Left renal cortex interstitium (tissue), 4 donors: ENCODE measurements around the gene PCDH9. TPM values are rescaled to one million over a fixed set of nuclear protein-coding genes. Genes with fewer than 3 reads are reported as not detected.

Experiments used
- DNase-seq, 4 donors: peaks; one replicate each; pipeline ENCODE4 v3.0.0-alpha.2; 2013; ENCODE audit warnings: low read depth in 4 of 4, low spot score in 2 of 4, missing footprints in 1 of 4
- polyA plus RNA-seq, 4 donors: library from polyadenylated mRNA; unstranded; fragments of 120-200 nt; gene quantifications; one replicate each; pipeline ENCODE4 v1.2.1, GENCODE V29; 2013; ENCODE audit not compliant: insufficient read length in 4 of 4

PCDH9 gene
- polyA plus RNA-seq, 4 donors, result 12.9 to 16.1 (median 13.7) TPM

DNA sequence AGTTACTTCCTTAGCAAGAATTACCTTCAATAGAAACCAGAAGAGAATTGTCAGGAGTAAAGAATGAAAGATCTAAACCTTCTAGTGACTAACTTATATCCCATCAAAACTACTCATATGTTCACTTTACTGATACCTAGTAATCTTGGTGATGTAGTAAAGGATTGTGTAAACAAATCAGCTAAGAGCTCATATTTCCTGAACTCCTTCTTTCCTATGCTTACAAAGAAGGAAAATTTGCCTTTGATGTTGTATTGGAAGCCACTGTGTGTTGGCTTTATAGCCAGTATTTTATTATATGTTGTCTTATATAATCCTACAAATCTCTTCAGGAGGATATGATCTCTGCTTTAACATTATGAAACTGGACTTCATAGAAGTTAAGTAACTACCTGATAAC lies 671.0 kb downstream of the PCDH9 start:
- no peak for DNase-seq

DNA sequence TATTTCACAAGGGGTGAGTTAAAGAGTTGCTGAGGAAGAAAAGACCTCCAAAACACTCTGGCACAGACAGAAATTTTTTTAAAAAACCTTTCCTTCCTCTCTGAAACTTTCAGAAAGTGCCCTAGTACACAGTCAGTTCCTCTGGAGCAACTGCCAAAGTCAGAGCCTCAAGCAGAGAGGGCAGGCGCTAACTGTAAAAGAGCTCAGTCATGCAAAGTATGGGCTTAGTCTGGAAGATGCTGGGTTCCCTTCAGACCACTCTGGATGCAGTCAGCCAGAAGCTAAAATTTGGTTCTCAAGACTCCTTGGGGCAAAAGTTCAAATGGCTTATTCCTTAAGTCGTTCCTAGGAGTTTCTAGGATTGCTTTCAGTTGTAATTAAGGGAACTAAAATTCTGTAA lies 671.6 kb downstream of the PCDH9 start:
- DNase-seq, result no peak

DNA sequence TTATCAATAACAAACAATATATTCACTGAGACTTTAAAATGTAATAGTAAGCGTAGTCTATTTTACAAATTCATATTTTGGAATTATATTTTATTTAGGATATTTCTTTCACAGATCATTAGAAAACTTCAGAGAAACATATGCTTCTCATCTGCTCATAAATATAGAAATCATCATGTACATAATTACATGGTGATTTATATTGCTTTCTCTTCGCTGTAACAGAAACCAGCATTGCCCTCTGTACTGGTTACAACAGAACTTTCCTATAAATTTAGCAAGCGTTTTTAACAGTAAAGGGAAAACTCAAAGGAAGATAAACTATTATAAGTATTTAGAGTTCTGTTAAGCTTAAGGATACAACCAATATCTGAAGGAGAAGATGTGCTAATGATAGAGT lies 672.8 kb downstream of the PCDH9 start:
- no peak for DNase-seq

GRCh38 chr13:66556306-66556705 lies 673.8 kb downstream of the PCDH9 start:
- no peak for DNase-seq

DNA sequence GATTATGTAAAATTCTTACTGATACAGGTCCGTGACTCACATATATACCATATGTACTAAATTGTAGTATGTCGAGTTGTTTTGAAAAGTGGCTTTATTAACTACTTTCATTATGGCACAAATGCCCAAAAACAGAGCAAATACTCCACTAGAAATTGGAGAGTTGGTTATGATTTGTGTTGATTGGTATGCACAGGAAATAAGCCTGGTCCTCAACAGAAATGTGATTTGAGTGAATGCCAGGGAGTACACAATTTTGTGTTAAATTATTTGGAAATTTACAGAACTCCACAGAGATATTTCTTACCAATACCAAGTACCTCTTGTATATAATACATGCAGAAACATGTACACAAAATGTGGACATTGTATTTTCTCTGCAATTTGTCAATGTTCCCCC lies 676.7 kb downstream of the PCDH9 start:
- no peak for DNase-seq

DNA sequence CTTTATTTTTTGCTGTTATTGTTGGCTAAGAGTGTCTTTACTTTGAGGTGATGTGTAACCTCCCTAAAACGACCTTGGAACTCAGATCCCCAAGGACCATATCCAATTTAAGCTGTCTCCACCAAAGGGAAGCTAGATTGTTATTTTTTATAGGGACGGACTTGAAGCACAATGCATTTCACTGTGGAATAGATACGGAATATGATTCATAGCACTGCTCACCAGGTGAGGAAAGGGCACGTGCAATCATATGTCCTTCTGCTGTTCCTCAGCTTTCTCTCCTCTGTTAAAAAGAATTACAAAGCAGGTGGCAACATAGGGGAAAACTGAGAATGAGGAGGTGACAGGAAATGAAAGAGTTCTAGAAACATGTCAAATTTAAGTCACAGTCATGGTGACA lies 679.0 kb downstream of the PCDH9 start:
- DNase-seq, result no peak

DNA sequence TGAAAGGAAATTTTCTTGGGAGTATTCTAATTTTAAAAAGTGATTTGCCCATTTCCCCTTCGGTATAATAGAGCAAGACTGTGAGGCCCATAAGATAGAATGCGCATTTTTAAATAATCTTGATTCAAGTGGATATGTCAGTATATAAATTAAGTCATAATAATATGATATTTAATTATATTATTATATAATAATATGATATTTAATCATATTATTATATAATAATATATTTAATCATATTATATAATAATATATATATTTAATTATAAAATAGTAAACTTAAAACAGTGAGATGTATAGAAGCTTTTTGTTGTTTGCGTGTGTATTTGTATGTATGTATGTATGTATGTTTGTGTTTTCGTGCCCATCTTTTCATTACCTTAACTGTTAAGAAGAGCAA lies 682.5 kb downstream of the PCDH9 start:
- no peak for DNase-seq

DNA sequence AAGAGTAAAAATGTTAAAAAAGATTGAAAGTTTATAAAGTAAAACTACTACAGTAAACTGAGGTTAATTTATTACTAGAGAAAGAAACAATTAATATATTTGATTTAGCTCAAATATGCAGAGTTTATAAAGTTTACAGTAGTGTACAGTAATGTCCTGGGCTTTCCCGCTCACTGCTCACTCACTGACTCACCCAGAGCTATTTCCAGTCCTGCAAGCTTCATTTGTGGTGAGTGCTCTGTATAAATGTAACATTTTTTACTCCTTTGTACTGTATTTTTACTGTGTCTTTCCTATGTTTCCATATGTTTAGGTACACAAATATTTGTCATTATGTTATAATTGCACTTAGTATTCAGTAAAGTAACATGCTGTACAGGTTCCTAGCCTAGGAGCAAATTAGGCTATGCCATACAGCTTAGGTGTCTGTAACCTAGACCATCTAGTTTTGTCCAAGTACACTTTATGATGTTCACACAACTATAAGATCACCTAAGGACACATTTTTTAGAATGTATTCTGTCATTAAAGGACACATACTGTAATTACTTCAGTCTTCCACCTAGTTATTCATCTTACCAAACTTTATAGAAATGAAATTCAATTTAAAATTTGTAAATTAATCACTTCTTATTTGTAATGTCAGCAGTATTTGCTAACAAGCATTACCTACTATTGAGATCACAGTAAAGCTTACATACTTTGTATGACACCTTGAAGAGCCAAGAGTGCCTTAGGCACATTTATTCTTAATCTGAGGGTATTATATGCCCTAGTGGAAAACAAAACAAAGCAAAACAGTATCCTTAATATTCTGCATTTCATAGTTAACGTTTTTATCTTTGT lies 683.4 kb downstream of the PCDH9 start:
- no peak for DNase-seq

DNA sequence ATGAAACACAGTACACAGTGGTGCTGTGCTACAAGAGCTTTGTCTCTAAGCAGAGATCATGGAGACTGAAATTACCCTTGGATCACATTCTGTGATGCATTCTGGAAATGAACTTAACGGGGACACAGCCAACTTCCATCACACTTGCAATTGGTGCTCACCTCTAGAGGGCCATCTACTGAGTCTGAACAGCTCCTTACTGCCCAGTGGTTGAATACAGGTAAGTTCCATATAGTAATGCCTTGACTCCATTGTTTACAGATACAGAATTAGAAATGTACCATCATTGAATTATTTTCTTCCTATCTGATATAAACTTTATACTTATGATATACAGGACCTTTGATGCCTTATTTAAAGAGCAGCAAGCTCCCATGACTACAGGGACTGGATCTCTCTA lies 686.4 kb downstream of the PCDH9 start:
- no peak for DNase-seq

- DNase-seq, result no peak
Observed at GRCh38 chr13:66537417-66537816, 692.7 kb downstream of the PCDH9 start.

DNA sequence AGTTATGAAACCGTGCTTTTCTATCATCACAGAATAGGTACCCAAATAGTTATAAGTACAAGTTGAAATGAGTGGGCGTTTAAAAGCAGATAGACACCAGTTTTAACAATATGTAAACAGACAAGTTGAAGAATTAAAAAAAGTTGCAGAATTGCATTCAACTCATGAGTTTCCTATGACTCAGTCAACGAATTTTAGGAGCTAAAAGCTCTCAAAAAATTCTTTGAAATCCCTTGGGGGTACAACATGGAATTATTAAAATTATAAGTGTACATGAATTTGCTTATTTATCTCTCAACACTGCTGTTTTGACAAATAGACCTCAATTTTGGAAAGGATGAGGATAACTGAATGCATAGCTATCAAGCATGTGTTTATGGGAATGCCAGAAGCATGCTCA lies 693.4 kb downstream of the PCDH9 start:
- no peak for DNase-seq

GRCh38 chr13:66534561-66534960 lies 695.6 kb downstream of the PCDH9 start:
- no peak for DNase-seq

DNA sequence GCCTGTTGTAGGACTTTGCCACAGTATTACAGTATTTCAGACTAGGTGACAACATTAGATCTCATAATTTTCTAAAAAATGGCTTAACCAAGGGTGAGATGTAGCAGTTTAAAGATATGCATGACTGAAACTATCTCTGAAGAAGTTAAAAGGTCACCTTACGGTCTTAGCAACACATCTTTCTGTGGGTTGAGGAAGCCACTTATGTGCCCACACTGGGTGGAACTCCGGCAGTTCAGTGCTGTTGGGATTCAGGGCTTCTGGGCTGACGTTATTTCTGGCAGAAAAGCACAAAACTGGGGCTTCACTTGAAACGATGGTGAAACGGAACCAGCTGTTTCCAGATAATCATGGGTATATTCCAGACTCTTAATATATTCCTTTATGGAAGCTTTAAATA lies 697.3 kb downstream of the PCDH9 start:
- DNase-seq, result no peak

GRCh38 chr13:66532146-66532545 lies 698.0 kb downstream of the PCDH9 start:
- no peak for DNase-seq

- no peak for DNase-seq
Observed at GRCh38 chr13:66530686-66531085, 699.5 kb downstream of the PCDH9 start.

- DNase-seq, result no peak
Observed at GRCh38 chr13:66530158-66530557, 700.0 kb downstream of the PCDH9 start.

DNA sequence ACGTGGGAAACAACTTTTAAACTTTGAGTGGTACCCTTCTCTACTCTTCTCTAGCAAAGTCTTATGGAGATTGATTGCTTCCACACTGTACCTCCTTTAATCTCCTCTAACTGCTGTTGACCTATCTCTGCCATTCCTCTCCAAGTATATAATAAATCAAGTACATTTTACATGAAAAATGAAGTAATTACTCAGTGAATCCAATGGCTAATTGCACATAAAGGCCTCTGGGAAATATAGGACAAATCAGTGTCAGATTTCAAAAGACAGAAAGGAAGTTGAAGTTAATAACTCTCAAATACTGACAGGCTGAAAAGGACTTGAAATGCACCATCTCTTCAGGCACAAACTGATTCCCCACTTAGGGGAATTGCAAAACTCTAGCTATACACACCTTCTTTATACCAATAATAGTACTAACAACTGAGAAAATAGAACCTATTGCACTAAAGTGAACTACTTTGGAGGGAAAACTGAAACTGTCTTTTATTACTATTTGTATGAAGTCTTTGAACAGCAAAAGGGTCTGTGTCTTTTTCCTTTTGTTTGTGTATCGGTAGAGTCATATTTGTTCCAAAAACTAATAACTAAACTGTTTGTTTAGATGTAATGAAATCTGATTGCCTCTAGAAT lies 701.1 kb downstream of the PCDH9 start:
- DNase-seq, result peak in 2 of 4 donors; percentile 34 to 59

- DNase-seq, result no peak
Observed at GRCh38 chr13:66528180-66528579, 702.0 kb downstream of the PCDH9 start.

DNA sequence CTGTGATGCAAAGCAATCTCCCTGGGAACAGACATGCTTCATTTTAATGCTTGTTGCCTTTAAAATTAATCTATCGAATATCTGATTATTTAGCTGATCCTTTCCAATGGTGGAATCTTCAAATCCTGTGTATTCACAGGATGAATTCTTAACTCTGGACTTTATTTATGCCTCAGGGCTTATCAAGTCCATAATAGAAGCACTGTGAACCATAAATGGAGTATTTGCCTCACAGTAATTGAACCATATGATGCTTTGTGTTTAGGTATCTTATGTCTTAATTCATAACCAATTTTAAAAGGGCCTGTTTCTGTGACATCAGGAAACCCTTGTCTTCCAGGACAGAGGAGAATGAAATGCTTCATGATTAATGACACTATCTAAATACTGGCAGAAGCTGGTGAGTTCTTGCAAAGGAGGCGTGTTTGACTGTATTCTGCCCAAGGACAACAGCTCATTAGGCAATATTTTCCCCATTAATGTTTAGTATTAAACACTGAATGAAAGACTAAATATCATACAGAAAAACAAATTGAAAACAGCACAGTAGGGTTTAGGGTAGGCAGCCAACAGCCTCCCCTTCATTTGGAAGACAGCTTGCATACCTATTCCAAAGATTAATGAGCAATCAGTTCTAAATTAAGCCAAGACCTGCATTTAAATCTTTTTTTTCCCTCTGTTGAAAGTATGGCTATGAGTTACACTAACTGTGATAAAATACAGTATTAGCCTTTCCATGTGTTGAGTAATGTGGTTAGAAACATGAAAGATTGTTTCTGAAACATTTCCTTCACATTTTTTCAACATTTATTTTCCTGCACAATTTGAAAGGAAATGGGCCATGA lies 709.4 kb downstream of the PCDH9 start:
- no peak for DNase-seq

GRCh38 chr13:66519259-66519658 lies 710.9 kb downstream of the PCDH9 start:
- no peak for DNase-seq

- no peak for DNase-seq
Observed at GRCh38 chr13:66518068-66518467, 712.1 kb downstream of the PCDH9 start.
